HG03025 (cell line): ENCODE results near the gene TMOD2.
"Not testable (repeated sequence)": the region's sequence is repeated elsewhere in the genome, so short reads cannot be mapped to it uniquely, and the experiment has no call there.

ENCODE experiments used
- ATAC-seq: cut with Tn5 transposase; IDR thresholded peaks from one replicate; pipeline ENCODE4 v1.9.1; 2021; ENCODE audit warnings: mild to moderate bottlenecking, moderate library complexity; ENCODE audit not compliant: unreplicated experiment, low FRiP score

TMOD2 gene

DNA sequence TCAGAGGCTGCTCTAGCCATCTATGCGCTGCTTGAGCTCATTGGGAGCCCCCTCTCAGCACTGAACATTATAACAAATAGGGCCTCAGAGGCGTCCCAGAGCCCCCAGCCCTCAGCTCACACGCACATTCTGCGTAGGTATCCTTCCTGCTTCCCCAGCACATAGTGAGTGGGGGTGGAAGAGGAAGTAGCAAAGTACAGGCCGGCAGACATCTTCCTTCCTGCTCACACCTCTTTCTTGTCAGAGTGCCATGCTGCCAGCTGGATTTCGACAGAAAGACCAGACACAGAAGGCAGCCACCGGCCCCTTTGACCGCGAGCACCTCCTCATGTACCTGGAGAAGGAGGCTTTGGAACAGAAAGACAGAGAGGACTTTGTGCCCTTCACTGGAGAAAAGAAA is 16.6 kb downstream of the TMOD2 start:
- no peak for ATAC-seq

- no peak for ATAC-seq
Measured at GRCh38 chr15:51770902-51771301, 19.5 kb downstream of the TMOD2 start.

GRCh38 chr15:51771773-51772172 is 20.4 kb downstream of the TMOD2 start:
- ATAC-seq: no peak

- no peak for ATAC-seq
Measured at GRCh38 chr15:51774916-51775315, 23.5 kb downstream of the TMOD2 start.

DNA sequence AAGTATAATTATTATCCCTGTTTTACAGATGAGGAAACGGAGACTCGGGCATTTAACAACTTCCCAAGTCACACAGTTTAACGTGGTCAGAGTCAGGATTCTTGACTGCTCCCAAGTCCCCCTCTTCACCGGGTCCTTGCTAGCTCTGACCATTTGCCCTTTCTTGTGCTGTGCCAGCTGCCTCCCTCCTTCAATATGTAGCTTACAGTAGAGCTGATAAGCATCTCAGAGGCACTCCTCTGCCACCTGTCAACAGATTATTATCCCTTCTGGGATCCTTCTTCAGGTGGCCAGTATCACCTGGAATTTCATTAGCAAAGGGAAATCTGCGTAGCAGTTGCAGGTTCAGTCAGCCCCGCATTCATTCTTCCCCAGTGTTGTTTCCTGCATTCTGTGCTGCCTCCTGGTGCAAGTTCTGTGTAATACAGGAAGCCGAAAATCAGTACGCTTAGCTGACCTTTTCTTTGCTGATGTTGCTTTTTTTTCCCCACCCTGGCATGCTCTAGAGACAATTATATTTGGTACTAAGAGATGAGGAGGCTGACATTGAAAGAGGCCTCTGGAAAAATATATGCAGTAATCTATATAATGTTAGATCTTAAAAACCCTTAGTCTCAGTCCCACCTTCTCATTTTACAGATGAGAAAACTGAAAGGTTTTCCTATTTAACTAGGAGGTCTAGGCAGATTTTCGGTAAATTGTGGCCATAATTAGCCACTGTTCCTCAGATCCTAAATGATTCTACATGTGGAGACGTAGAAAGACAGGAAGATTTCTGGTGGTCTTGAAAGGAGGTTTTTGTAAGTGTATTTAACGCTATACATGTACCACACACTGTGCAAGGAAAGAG is 24.8 kb downstream of the TMOD2 start:
- ATAC-seq: no peak

DNA sequence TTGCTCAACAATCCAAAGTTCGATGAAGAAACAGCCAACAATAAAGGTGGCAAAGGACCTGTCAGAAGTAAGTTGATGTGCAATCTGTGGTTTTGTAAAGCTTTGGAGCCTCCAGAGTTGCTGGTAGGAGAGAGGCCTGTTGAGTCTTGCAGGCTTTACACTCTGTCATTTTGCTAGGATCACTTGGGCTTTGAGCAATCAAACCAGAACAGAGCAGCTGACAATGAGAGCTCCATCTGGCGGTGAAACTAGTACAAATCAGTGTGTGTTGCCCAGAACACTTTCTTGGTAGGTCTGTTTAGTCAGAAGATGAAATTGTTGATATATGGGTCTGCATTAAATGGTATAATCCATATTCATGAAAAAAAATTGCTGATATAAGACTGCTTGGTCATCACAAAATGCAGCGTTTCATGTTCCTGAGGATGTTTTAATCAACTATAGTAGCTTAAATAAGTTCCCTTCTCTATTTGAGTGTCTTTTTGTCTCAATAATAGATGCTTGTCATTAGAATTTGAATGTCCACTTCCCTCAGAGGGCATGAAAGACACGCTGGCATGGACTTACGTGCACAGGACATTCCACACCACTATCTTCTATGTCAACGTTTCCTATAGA is 25.7 kb downstream of the TMOD2 start:
- no peak for ATAC-seq

- no peak for ATAC-seq
Measured at GRCh38 chr15:51780636-51781035, 29.2 kb downstream of the TMOD2 start.

DNA sequence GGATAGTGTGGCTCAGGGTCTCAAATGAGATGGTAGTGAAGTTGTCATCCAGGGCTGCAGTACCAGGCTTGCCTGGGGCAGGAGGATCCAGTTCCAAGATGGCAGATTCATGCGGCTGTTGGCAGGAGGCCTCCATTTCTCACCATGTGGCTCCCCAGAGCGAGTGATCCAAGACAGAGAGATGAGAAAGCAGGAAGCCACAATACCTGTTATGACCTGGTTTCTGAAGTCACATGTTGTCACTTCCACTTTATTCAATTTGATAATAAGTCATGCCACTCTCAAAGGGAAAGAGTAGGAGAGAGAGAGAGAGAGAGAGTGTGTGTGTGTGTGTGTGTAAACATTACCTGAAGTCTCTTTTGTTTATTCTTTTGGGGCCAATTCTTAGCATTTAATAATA is 30.1 kb downstream of the TMOD2 start:
- no peak for ATAC-seq

GRCh38 chr15:51782357-51782896 is 31.0 kb downstream of the TMOD2 start:
- ATAC-seq: no peak

- ATAC-seq: no peak
Measured at GRCh38 chr15:51783967-51784366, 32.6 kb downstream of the TMOD2 start.

GRCh38 chr15:51787130-51787529 is 35.7 kb downstream of the TMOD2 start:
- not testable (repeated sequence) for ATAC-seq

DNA sequence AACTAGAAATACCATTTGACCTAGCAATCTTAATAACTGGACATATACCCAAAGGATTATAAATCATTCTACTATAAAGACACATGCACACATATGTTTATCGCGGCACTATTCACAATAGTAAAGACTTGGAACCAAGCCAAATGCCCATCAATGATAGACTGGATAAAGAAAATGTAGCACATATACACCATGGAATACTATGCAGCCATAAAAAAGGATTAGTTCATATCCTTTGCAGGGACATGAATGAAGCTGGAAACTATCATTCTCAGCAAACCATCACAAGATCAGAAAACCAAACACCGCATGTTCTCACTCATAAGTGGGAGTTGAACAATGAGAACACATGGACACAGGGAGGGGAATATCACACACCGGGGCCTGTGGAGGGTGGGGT is 41.1 kb downstream of the TMOD2 start:
- not testable (repeated sequence) for ATAC-seq

- ATAC-seq: no peak
Measured at GRCh38 chr15:51793521-51794305, 42.3 kb downstream of the TMOD2 start.

DNA sequence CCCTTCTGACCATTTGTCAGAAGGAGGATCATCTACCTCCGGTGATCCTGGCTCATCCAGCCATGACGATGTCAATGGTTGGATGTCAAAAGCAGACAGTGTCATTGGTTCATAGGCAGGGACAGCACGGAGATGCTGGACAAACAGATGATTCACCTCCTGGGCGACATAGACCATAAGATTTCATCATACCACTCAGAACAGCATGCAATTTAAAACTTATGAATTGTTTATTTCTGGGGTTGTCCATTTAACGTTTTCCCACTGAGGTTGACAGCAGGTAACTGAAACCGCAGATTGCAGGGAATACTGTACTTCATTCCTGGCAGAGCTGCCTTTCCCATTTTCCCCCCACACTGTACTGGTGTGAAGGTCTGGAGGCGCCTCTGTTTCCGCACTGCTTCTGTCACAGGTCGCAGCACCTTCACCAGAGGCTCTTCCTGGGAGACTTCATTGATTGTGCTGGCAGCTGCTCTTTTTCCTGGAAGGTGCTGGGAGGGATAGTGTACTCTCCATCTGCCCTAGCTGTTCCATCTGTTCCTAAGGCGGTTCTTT is 45.5 kb downstream of the TMOD2 start:
- ATAC-seq: no peak

DNA sequence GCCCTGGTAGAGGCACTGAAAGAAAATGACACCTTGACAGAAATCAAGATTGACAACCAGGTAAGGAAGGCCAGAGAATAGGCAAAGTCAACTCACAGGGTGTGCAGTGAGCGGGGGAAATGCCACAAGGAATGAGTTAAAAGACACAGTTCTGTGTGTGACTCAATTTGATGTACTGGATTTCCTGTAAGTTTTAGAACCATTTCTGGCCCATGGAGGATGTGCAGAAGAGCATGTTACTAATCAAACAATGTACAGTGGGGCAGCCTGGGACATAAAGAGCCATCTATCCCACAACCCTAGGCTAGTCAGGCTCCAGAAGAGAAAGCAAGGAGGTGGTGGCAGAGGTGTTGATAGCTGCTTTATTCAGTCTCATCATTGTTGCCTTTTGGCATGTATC is 46.9 kb downstream of the TMOD2 start:
- ATAC-seq: no peak

DNA sequence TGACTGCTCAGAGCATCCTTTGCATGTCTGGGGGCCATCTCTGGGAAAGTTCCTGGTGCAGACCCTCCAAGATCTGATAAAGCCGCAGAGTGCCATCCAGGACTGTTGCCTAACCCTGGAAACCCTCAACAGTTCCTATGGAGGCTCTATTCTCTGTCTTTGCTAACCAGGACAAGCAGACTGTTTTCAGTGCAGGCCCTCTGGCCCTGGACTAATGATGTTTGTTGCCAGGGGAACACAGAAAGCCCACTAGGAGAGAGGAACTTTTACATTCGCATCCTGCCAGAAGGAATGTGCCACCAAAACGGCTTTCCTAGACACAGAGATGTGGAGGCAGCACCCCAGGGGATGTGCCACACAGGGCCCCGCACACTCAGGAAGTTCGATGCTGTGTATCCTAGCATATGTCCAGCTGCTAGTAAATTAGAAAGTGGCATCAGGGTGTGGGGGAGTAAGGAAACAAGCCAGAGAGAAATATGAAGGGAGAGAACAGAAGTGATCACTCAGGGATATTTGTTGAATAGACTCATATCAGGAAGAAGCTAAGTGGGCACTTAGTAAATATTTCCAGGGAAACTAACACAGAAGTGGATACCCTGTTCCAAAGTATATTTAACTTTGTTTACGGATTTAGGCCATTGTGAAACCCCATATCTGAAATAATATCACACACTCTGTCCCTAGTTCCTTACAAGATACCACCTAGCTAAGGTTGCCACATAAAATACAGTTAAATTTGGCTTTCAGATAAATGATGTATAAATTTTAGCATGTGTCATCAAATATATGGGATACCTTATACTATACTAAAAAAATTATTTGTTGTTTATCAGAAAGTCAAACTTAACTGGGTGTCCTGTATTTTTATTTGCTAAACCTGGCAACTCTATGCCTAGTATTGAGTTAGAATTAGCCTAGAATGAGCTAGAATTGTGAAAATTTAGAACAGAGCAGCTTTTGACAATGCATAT is 48.2 kb downstream of the TMOD2 start:
- no peak for ATAC-seq

GRCh38 chr15:51801391-51801835 is 50.0 kb downstream of the TMOD2 start:
- ATAC-seq: no peak

DNA sequence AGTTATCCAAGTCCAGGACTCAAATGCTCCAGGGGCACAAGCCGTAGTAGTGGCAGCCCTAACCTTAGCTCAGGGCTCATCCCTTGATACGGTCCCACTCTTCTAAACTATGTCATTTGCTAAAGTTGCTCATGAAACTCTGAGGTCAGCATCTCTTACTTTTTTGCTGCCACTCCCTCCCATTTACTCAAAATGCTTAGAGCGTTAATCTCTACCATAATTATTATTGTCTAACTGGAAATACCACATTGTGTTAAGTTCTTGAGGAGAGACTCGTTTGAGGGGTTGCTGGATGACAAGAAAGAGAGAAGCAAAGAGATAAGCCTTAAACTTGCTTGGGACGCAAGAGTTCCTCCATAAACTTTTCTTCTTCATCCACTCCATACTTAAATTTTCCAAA is 51.2 kb downstream of the TMOD2 start:
- no peak for ATAC-seq

- ATAC-seq: no peak
Measured at GRCh38 chr15:51803965-51804364, 52.6 kb downstream of the TMOD2 start.

DNA sequence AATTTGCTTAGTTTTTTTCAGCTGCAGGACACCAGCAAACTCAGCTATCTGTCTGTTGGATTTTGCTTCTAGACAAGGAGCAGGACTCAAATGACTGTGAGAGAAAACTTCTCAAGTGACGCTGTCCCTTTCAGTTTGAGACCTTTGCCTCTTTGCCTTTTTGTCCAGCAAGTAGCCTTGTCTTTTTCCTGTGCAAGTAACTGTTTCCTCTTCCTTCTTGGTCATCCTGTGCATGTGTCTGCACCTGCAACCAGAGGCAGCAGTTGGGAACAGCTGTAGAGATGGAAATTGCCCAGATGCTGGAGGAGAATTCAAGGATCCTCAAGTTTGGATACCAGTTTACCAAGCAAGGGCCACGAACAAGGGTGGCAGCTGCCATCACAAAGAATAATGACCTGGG is 54.7 kb downstream of the TMOD2 start:
- no peak for ATAC-seq
